Left lobe of liver (tissue), 2 donors: ENCODE data around the gene MARK2. TPM values are rescaled to one million over a fixed set of nuclear protein-coding genes. Genes with fewer than 3 reads are reported as not detected.
"Not testable (repeated sequence)": the region's sequence is repeated elsewhere in the genome, so short reads cannot be mapped to it uniquely, and the experiment has no call there.

Source experiments
- ATAC-seq: fragments of 200-7000 bp; cut with Tn5 transposase; one replicate; pipeline ENCODE4 v1.9.1; 2020; ENCODE audit warnings: mild to moderate bottlenecking, moderate library complexity
- DNase-seq: peaks from one replicate; pipeline ENCODE4 v3.0.0-alpha.2; 2020; ENCODE audit warnings: low spot score
- total RNA-seq: library from RNA; stranded (reverse); gene quantifications from one replicate; pipeline ENCODE4 v1.2.1, GENCODE V29; 2021
- donor health status: DM: no; HTN: no; CAD: no; lungs with moderate emphysema.
- donor health status: DM: no; HTN: yes; CAD: no.

Gene MARK2
- total RNA-seq: 13.0 TPM

DNA sequence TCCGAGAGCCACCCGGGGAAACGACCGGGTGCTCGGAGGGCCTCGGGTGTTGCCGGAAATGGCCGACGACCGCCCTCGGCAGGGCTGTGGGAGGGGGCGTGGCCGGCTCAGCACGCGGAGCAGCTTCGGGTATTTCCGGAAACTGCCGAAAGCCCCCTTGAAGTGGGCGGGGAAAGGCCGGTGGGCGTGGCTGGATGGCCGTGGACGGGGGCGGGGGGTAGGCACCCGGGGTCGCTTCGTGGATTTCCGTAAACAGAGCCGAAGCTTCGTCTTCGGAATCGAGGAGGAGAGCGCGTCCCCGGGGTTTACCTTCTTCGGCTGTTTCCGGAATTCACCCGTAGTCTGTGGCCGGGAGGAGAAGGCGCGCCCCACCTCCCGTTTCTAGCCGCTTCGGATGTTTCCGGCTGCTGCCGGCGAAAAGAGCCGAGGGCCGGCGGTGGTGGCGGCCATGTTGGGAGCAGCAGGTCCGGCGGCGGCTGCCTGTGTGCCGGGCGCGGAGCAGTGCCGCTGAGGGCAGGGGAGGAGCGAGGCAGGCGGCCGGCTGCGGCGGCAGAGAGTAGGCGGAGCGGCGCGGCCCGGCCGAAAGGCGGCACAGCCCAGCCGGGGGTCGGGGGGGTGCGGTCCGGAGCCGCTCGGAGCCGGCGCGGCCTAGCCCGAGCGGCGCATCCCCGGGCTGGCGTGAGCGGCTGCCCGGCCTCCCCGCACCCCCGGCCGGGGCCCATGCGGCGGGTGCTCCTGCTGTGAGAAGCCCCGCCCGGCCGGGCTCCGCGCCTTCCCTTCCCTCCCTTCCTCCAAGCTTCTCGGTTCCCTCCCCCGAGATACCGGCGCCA is at the start of gene MARK2:
Gene MARK2 (plus strand): TSS at position 433 of the 830 bp plus-strand sequence. CDS start 397 bp downstream, at position 830.
- peak; percentile 86 for ATAC-seq

DNA sequence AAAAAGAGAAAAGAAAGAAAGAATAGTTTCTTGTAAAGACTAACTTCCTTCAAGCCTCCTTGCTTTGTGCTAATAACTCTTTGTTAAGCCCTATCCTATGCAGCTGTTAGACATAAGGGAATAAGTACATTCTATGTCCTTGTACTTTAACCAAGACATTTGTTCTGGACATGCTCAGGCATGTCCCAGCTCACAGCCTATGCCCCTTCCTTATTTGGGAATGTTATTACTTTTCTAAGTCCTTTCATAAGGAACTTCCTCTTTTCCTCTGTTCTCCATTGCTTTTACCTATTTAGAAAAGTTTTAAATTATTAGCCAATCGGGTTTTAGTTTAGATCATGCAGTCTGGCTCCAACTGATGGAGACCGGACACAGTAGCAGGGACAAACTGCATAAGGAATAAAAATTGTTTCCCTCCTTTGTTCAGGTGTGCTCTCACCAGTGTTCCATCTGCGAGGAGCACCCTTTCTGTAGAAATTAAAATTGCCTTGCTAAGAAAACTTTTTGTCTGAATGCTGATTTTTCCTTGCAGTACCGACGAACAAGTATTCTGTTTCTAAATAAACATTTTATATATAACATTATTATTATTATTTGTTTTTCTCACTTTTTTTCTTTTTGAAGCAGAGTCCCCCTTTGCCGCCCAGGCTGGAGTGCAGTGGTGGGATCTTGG is 47.3 kb upstream of the MARK2 start:
- ATAC-seq (no peak), DNase-seq (no peak)

More for the DNA sequence above, at the start of gene MARK2:
- DNase-seq: peak; percentile 99

DNA sequence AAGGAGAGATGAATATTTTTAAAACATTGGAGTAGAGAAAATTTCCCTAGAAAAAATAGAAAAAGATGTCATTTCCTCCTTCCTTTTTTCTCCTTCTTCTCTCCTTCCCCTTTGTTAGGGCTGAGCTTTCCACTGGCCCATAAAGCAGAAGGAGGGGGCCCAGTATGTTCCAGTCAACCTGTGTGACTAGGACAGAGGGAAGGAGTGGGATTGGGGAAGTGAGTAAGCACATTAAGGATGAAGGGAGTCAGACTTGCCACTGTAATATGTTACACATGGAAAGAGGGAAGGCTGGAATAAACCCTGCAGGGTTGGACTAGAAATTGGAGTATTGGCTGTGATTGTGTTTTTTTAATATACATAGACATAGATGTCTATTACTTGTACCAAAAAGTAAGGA is 45.7 kb upstream of the MARK2 start:
- DNase-seq (no peak), ATAC-seq (no peak)

DNA sequence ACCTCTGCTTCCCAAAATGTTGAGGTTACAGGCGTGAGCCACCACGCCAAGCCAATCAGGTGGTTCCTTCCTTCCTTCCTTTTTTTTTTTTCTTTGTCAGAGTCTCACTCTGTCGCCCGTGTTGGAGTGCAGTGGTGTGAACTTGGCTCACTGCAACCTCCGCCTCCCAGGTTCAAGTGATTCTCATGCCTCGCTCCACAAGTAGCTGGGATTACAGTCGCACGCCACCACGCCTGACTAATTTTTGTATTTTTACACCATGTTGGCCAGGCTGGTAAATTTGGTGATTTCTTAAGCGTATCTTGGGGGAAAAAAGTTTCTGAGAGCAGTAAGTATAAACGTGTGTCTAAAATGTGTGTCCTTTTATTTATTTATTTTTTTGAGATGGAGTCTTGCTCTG is 43.8 kb upstream of the MARK2 start:
- ATAC-seq (no peak), DNase-seq (no peak)

GRCh38 chr11:63800921-63801320 is 38.0 kb upstream of the MARK2 start:
- ATAC-seq (no peak), DNase-seq (no peak)

DNA sequence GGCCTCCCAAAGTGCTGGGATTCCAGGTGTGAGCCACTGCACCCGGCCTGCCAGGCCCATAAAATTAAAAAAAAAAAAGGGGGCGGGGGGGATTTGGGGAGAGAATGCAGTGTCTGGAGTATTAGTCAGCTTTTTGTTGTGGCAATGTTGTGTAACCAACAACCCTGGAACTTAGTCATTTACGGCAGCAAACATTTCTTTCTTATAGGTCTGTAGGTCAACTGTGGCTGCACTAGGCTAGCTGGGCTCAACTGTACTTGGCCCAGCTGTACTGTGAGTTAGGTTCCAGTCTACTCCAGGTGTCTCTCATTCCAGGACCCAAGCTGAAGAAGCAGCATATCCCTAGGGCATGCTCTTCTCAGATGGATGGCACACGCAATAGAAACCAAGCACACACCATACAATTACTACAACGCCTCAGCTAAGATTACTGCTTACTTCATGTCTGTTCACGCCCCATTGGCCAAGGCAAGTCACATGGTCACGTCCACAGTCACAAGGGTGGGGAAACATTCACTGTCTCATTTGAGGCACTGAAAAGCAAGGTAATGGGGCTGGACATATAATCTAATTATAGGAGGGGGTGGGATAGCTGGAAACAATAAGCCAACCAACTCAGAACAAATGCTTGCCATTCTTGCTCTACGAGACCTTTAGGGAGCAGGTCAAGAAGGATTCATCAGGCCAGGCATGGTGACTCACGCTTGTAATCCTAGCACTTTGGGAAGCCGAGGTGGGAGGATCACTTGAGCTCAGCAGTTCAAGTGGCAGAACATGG is 36.1 kb upstream of the MARK2 start:
- no peak for ATAC-seq
- DNase-seq: no peak

GRCh38 chr11:63804259-63804658 is 34.7 kb upstream of the MARK2 start:
- ATAC-seq (no peak), DNase-seq (no peak)

DNA sequence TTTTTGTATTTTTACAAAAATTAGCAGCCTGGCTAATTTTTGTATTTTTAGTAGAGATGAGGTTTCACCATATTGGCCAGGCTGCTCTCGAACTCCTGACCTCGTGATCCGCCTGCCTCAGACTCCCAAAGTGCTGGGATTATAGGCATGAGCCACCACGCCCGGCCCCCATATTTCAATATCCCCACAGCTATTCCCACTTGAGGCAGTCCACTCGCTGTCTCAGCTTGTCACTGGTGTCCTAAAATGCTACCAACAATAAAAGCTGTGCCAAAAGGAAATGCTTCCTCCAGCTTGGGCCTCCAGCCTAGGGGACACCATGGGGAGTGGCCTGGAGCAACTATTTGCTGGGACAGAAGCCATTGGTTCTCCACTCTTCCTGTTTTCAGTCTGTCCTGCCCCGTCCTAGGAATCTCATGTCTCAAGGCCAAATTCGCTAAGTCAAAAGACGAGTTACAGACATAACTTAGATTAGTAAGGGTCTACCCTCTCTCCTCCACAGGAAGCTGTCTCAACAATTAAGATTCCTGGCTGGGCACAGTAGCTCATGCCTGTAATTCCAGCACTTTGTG is 33.0 kb upstream of the MARK2 start:
- DNase-seq: no peak
- peak; percentile 77 for ATAC-seq

- ATAC-seq: not testable (repeated sequence)
Measured at GRCh38 chr11:63810383-63810782, 28.5 kb upstream of the MARK2 start.

DNA sequence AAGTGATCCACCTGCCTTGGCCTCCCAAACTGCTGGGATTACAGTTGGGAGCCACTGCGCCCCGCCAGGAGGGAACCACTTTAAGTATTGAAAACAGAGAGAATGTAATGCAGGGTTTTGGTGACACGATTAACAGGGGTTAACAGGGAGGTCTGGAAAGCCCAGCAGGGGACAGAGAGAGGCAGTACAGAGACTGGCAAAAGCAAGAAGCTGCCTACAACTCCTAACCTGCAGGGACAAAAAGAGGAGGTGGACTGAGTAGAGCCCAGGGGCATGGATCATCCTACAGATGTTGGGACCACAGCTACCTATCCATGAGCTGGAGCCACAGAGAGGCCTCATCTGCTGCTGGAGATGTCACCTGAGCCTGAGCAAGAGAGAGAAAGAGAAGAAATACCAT is 27.4 kb upstream of the MARK2 start:
- DNase-seq (no peak), ATAC-seq (no peak)

More at GRCh38 chr11:63810383-63810782, 28.5 kb upstream of the MARK2 start:
- not testable (repeated sequence) for DNase-seq

DNA sequence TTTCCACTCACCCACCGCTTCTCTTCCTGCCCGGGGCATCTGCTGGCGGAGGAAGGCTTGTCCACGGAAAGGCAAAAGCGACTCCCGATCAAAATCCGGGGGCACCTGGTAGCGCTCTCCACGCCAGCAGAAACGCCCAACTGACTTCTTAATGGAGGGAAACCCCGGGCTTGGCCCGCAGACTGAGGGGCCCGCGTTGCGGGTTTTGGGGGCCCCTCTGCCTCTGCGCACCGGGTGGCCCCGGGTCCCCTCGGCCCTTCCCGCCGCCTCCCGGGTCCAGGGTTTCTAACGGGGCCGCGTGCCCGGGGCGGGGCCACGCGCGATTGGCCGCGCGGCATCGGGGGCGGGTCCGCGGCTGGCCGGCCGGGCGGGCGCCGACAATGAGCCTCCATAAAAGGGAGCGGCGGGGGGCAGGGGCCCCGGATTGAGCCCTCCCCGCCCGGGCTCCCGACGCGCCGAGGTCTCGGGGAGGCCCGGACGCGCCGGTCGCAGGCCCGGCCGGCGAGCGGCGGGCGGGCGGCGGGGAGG is 25.8 kb upstream of the MARK2 start, which contains the start of gene SPINDOC:
Gene SPINDOC (plus strand): TSS at position 422 of the 528 bp plus-strand sequence. CDS start 231 bp downstream, outside the sequence.
- peak; percentile 96 for ATAC-seq
- peak; percentile 79 for DNase-seq

- peak; percentile 50 for DNase-seq
- ATAC-seq: peak; percentile 20
Measured at GRCh38 chr11:63813563-63814382, 25.1 kb upstream of the MARK2 start.

- DNase-seq (no peak), ATAC-seq (no peak)
Measured at GRCh38 chr11:63814383-63814736, 24.6 kb upstream of the MARK2 start.

DNA sequence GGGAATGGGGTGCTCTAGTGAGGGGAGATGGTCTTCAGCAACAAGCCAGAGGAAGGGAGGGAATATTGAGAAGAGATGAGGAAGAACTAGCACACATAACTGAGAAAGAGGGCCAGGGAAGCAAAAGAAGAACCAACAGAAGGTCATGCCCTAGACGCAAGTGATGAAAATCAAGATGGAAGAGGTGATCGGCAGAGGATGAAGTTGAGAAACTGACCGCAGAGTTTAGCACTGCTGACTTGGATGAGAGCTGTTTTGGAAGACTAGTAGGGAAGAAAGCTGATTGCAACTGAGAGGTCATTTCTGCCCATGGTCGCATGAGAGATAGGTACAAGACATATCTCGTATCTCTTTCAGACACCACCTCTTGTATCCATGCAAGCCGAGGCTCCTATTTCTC is 22.7 kb upstream of the MARK2 start:
- no peak for DNase-seq
- ATAC-seq: no peak

DNA sequence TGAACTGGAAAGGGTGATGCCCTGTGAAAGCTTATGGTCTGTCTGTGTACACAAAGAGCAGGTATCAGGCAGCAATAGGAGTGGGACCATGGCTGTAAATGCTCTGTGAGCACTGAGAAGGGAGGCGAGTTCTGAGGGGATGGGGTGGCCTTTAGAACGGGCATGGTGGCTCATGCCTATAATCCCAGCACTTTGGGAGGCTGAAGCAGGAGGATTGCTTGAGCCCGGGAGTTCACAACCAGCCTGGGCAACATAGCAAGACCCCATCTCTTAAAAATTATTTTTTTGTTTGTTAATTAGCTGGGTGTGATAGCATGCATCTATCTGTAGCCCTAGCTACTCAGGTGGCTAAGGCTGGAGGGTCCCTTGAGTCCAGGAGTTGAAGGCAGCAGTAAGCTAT is 22.2 kb upstream of the MARK2 start:
- DNase-seq (no peak), ATAC-seq (no peak)

- ATAC-seq: no peak
- DNase-seq: no peak
Measured at GRCh38 chr11:63817758-63818498, 21.0 kb upstream of the MARK2 start.

- ATAC-seq (no peak), DNase-seq (no peak)
Measured at GRCh38 chr11:63818609-63819008, 20.3 kb upstream of the MARK2 start.

DNA sequence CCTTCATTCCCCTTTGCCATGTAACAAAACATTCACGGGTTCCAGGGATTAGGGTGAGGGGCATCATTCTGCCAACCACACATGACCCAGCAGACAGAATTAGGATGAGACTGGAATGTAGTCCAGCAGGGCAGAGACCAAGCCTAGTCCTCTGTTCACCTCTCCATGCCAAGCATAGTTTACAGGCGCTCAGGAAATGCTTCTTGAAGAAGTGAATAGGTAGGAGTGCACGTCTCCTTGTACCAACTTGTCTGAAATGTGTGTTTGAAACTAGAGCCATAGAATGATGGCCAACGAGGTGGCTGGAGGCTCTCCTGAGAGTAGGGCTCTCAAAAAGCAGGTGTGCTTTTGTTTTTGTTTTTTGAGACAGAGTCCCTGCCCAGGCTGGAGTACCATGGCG is 17.5 kb upstream of the MARK2 start:
- no peak for ATAC-seq
- DNase-seq: no peak
